Raji (cell line): ENCODE data around the gene ADGRG3.

Experiments used
- POLR2A ChIP-seq: IDR thresholded peaks from 2 replicates; pipeline ENCODE4 v1.6.1; 2011; ENCODE audit warnings: low read depth, low read length, control low read depth; ENCODE audit not compliant: insufficient read depth

Gene ADGRG3

DNA sequence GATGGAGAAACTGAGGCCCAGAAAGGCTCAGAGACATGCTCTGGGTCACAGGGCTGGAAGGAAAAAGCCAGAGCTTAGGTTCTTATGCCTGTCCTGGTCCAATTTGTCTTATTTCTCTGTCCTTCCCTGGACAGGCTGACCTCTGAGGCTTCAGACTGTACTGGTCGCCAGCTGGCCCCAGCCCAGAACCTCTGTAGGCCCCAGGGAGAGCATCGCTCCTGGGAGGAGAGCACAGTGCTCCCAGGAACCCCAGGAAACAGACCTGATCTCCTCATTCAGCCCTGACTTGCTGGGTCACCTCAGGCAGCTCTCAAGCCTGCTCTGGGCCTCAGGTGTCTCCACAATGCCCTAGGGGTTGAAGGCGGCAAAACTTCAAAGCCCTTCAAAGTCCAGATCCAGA, 31.4 kb downstream of the ADGRG3 start:
- no peak for TF ChIP-seq POLR2A

DNA sequence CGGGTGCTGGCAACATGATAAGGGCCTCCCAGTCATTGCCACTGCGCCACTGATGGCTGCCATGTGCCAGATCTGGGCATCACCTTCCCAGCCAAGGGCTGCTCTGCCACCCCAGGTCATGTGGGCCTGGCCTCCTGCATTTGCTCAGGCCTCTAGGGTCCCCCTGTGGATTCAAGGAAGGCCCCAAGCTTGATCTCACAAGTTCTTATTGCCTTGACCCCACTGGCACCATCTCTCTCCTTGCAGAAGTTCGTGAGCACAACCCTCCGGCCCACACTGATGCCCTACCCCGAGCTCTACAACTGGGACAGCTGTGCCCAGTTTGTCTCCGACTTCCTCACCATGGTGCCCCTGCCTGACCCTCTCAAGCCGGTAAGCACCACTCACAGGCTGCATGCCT, 31.8 kb downstream of the ADGRG3 start:
- TF ChIP-seq POLR2A, result no peak

DNA sequence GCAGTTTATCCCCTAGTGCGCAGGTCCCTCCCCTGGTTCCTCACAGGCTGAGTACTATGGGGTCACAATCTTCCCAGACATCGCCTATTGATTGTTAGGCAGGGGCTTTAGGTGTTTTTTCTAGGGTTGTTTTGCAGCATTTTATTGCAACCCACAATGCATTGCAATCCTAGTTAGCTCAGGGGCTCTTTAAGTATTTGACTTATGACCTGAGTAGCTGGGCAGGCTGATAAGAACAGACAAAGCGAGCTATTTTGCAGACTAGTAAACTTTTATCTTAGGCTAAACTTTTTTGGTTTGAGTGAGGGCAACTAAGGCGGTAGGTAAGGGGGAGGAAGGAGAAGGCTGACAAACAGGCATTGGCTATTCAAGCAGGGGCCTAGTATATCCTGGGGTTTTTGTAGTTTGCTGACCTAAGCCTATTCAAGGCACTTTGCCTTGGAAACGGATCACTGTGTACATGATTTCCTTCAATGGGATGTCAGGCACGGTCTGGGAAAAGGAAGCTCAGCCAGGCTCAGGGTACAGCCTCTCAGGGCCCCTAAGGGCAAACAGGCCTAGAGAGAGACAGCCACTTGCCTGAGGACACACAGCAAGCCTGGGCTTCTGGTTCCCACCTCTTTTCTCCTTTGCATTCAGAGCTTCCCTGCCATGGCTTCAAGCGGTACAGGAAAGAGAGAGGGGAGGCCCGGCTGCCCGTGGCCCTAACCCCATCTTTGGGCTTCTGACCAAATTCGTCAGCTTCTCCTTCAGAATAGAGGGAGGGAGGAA, 32.9 kb downstream of the ADGRG3 start:
- TF ChIP-seq POLR2A, result no peak

DNA sequence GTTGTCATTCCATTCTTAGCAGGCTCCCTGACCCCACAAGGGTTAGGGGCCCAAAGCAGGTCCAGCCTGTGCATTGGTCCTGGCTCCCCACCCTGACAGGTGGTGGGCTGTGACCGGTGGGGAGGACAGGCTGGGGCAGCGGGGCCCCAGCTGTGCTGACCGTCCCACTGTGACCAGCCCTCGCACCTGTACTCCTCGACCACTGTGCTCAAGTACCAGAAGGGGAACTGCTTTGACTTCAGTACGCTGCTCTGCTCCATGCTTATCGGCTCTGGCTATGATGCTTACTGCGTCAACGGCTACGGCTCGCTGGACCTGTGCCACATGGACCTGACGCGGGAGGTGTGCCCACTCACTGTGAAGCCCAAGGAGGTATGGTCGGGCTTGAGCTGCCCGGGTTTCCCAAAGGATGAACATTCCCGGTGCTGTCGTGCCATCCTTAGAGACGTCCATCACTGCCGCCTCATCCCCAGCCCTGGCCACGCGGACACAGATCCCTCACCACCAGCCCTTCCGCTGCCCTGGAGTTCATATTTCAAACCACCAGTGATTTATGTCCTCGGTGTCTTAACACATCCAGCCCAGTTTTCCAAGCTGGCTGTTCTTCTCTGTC, 33.8 kb downstream of the ADGRG3 start:
- TF ChIP-seq POLR2A, result no peak

DNA sequence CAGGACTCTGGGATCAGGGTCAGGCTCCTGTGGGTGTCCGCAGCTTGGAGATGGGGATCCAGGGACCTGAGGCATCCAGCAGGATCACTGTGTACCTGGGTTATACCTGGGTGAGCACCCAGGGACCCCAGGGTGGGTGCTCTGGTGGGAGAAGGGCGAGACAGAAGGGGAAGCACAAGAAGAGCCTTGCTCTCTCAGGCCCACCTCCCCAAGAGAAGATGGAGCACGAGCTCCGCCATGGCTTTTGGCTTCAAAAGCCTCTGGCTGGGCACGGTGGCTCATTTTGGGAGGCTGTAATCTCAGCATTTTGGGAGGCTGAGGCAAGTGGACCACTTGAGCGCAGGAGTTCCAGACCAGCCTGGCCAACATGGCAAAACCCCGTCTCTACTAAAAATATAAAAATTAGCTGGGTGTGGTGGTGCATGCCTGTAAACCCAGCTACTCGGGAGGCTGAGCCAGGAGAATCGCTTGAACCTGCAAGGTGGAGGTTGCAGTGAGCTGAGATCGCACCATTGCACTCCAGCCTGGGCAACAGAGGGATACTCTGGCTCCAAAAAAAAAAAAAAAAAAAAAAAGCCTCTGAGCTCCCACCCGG, 35.4 kb downstream of the ADGRG3 start:
- TF ChIP-seq POLR2A, result no peak

DNA sequence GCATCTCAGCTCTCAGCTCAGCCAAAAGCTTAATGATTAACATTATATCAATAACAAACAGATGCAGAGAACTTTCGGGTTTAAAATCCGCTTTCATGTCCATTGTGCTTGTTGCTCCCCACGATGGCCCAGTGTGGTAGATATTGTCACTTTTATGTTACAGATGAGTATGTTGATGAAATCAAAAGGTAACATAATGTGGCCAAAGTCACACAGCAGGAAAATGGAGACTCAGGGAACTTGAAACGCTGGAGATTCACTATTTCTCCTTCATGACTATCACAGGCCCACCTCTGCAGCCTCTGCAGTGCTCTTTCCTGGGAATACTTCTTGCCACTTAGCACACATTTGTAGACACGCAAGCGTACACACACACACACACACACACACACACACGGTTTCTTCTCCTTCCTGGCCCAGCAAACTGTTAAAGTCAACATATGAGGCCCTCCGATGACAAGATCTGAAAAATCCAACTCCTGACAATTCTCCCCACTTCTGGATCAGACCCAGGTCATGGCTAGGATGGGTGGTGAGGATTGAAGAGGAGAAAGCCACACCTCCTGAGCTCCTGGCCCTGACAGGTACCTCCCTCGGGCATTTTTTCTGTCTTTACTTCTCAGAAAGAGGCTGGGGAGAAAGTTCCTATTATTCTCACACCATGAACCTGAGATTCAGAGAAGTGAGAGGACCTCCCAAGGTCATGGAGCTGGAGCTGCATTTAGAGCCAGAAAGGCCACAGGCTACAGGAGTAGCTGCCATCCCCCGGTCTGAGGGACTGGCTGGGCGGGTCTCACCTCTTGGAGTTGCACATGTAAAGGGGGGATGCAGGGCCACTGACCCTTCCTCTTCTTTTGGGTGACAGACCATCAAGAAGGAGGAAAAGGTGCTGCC, 36.2 kb downstream of the ADGRG3 start:
- TF ChIP-seq POLR2A, result no peak

DNA sequence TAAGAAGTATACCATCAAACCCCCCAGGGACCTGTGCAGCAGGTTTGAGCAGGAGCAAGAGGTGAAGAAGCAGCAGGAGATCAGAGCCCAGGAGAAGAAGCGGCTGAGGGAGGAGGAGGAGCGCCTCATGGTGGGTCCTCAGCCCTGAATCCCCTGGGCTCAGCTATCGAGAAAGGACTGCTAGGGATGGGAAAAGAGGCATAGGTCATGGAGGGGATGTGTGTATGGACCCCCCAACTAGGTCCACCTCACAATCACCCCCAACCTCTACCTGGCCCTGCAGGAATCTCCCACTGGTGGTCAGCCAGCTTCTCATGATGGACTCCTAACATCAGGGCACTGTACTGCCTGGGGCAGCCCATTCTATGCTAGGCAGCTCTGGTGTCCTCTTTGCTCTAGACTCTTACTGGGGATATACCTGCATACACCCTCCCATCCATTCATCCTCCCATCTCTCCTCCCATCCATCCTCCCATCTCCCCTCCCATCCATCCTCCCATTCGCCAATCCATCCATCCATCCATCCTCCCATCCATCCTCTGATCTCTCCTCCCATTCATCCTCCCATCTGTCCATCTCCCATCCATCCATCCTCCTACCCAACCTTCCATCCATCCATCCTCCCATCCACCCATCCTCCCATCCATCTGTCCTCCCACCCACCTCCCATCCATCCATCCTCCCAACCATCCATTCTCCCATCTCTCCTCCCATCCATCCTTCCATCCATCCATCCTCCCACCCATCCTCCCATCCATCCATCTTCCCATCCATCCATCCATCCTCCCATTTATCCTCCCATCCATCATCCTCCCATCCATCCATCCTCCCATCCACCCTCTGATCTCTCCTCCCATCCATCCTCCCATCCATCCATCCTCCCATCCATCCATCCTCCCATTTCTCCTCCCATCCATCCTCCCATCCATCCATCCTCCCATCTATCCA, 37.1 kb downstream of the ADGRG3 start:
- no peak for TF ChIP-seq POLR2A

DNA sequence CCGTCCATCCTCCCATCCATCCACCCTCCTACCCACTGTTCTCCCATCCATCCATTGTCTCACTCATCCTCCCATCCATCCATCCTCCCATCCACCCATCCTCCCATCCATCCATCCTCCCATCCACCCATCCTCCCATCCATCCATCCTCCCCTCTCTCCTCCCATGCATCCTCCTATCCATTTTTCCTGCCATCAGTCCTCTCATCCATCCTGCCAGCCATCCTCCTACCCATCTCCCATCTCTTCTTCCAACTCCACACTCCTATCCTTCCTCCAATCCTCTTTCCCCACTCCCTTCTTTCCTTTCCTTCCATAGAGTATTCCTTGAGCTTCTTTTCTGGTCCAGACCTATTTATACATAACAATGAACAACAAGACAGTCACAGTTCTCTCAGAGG, 38.6 kb downstream of the ADGRG3 start:
- TF ChIP-seq POLR2A, result no peak

DNA sequence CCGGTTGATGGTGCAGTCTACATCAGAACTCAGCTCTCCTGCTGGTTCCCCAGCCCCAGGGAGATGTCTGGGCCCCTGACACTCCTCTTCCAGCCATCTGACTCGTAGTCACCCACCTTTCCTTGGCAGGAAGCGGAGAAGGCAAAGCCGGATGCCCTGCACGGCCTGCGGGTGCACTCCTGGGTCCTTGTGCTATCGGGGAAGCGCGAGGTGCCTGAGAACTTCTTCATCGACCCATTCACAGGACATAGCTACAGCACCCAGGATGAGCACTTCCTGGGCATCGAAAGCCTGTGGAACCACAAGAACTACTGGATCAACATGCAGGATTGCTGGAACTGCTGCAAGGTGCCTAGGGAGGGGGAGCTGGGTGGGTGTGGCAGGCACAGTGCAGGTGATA, 39.2 kb downstream of the ADGRG3 start:
- no peak for TF ChIP-seq POLR2A

DNA sequence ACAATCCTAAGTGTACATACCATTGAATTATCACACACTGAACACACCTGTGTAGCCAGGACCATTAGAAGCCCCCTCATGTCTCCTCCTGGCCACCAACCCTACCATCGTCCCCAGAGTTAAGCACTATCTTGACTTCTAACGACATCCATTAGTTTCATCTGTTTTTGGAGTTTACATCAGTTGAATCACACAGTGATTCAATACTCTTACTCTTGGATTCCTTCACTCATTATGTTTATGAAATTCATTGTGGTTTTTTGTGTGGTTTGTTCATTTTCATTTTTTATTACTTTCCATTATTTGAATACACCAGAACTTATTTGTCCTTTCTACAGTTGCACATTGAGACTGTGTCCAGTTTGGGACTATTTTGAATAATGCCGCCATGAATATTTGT, 40.1 kb downstream of the ADGRG3 start:
- no peak for TF ChIP-seq POLR2A

DNA sequence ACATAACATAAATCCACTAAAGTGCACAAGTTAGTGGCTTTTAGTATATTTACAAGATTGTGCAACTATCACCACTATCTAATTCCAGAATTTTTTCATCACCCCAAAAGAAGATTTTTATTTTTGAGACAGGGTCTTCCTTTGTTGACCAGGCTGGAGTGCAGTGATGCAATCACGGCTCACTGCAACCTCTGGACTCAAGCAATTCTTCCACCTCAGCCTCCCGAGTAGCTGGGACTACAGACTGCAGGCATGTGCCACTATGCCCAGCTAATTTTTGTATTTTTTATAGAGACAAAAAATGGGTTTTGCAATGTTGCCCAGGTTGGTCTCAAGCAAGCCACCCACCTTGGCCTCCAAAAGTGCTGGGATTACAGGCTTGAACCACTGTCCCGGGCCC, 41.6 kb downstream of the ADGRG3 start:
- no peak for TF ChIP-seq POLR2A

DNA sequence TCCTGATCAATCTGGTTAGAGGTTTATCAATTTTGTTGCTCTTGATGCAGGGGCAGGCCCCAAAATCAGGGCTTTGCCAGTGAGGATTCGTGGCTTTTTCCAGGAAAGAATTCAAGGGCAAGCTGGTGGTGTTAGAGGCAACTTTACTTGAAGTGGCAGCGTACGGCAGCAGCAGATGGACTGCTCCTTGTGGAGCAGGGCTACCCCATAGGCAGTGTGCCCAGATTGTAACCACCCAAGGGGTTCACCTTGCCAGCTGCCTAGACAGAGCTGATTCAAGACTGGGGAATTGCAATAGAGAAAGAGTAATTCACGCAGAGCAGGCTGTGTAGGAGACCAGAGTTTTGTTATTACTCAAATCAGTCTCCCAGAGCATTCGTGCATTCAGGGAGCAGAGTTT, 43.2 kb downstream of the ADGRG3 start:
- no peak for TF ChIP-seq POLR2A

DNA sequence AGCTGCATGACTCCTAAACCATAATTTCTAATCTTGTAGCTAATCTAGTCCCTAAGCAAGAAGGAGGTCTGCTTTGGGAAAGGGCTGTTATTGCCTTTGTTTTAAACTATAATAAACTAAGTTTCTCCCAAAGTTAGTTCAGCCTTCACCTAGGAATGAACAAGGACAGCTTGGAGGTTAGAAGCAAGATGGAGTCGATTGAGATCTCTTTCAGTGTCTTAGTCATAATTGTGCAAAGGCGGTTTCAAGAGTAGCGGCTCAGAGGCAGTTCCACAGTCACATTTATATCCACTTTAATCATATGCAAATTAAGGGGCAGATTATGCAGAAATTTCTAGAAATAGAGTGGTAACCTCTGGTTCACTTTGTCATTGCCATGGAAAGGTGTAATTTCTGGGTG, 43.9 kb downstream of the ADGRG3 start:
- no peak for TF ChIP-seq POLR2A

DNA sequence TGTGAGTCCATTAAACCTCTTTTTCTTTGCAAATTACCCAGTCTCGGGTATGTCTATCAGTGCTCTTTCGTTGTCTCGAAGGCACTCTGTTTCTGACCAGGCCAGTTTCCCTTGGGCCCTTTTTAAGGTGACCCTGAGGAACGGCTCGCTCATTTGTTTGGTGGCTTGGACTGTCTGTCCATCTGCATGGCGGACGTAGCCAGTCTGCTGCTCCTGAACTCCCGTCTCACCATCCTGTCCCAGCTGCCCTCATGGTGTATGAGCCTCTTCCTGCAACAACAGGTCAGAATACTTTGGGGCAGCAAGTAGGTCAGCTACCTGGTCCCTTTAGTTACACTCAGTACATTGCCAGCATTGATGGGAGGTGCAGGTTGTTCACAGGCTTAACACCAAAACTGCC, 45.5 kb downstream of the ADGRG3 start:
- no peak for TF ChIP-seq POLR2A
